ENCODE data around the gene ARRDC4. TPM values are rescaled to one million over a fixed set of nuclear protein-coding genes. Genes with fewer than 3 reads are reported as not detected.

ARRDC4 gene
- total RNA-seq, 1 donor from 2014 or later = 52.8 TPM

DNA sequence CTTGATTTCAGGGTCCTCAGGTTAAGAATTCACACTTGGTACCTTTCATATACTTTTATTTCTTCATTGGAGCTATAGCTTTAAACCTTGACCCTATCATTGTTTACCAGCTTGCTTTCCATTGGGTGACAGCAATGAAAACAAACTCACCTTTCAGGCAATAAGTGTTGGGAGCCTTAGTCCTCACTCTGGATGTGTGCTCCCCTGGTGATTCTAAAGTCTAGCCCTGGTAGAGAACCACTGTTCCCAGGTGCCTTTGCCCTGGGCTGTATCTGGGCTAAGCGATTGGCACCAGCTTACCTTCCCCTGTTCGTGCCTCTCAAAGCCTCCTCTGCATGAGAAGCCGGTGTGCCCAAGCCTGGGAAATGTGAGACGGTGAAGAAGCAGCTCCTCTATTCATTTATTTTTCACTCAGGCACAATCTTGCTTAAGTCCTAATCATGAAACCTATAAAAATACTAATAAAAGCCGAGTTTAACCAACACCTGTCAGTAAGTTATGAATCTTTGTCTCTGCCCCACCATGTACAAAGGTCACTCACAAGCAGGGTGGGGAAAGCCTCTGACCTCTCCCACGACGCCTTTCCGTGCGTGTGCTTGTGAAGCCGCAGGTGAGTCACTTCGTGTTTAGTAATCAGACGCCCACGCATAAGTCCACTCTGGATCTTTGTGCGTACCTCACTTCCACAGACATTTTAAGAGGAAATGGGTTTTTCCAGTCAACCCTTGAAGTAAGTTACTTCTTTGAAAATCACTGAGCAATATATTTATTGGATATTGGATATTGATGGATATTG, 12.8 kb upstream of the ARRDC4 start:
- DNase-seq (no peak), ATAC-seq (no peak)
- TF ChIP-seq, protein P1, sequence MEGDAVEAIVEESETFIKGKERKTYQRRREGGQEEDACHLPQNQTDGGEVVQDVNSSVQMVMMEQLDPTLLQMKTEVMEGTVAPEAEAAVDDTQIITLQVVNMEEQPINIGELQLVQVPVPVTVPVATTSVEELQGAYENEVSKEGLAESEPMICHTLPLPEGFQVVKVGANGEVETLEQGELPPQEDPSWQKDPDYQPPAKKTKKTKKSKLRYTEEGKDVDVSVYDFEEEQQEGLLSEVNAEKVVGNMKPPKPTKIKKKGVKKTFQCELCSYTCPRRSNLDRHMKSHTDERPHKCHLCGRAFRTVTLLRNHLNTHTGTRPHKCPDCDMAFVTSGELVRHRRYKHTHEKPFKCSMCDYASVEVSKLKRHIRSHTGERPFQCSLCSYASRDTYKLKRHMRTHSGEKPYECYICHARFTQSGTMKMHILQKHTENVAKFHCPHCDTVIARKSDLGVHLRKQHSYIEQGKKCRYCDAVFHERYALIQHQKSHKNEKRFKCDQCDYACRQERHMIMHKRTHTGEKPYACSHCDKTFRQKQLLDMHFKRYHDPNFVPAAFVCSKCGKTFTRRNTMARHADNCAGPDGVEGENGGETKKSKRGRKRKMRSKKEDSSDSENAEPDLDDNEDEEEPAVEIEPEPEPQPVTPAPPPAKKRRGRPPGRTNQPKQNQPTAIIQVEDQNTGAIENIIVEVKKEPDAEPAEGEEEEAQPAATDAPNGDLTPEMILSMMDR (IDR thresholded peaks at IDR 0.05) = no peak
- H3K36me3 ChIP-seq = no peaks in the 10 kb centered on the region
- H3K9me3 ChIP-seq = no peaks in the 10 kb centered on the region
- H3K27ac ChIP-seq = no peak overlapping the region
- no peak overlapping the region for H3K4me3 ChIP-seq
- H3K27me3 ChIP-seq (ENCODE audit: low read depth) = no peaks in the 10 kb centered on the region
- H3K4me1 ChIP-seq = no peaks in the 10 kb centered on the region
- intact Hi-C loops (cut with DNase I) = no loop called here

DNA sequence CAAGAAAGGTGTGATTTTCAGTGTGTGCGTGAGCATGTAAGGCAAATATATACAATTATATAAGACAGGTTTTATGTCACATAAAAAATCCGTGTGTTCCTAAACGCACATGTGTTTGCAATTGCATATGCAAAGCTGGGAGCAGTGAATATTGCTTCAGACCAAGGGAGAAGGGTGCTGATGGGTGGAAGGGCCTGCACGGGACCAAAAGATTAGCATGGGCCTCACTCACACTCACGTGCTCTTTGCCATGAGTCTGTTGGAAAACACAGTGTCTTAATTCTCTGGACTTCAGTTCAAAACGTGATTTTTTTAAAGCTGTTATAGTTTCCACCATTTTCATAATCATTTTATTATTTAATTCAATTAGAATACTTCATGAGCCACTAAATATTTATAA, 7.2 kb upstream of the ARRDC4 start:
- DNase-seq (no peak), ATAC-seq (no peak)
- intact Hi-C loops (cut with DNase I) = no loop called here
- no peak overlapping the region for H3K4me3 ChIP-seq
- TF ChIP-seq, protein P1 (IDR thresholded peaks at IDR 0.05) = no peak
- H3K27ac ChIP-seq = no peak overlapping the region
- no peaks in the 10 kb centered on the region for H3K9me3 ChIP-seq
- no peaks in the 10 kb centered on the region for H3K36me3 ChIP-seq
- H3K27me3 ChIP-seq (ENCODE audit: low read depth) = no peaks in the 10 kb centered on the region
- H3K4me1 ChIP-seq = no peaks in the 10 kb centered on the region

DNA sequence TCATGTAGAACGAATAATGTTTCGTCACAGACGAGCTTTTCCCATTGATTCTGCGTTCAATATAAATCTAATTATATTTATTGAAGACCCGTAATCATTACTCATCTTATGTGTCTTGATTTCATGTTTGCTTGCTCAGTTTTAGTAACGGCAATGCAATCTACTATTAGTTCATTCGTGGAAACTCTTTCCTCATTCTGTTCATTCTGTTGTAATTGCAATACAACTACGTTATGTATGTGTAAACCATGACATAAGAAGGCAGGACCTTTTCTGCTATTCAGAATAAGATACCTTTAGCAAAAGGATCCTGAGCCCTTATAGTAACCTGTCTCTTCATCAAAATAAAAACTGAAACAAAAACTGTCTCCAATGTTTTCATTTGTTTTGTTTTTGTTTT, 6.8 kb upstream of the ARRDC4 start:
- no peaks in the 10 kb centered on the region for H3K27me3 ChIP-seq (ENCODE audit: low read depth)
- intact Hi-C loops (cut with DNase I) = no loop called here
- TF ChIP-seq, protein P1 (IDR thresholded peaks at IDR 0.05) = no peak
- H3K4me3 ChIP-seq = no peak overlapping the region
- H3K4me1 ChIP-seq = no peaks in the 10 kb centered on the region
- no peak for DNase-seq
- ATAC-seq = no peak
- H3K9me3 ChIP-seq = no peaks in the 10 kb centered on the region
- no peak overlapping the region for H3K27ac ChIP-seq
- no peaks in the 10 kb centered on the region for H3K36me3 ChIP-seq

DNA sequence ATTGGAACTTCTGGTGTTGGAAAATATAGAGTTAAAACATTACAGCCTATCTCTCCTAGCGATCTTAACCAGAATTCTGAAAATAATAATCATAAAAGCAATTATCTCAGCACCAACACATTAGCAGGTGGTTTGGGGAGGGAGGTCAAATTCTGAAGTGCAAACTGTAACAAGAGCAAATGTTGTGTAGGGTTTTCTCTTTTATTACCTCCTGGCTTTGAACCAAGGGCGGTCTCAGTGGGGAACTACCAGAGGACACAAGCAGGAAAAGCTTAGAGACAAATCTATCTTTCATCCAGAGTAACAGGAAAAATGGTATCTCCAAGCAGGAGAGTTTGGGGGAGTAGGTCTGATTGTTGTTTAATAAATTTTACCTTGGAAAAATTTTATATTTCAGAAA, 5.5 kb upstream of the ARRDC4 start:
- TF ChIP-seq, protein P1 (IDR thresholded peaks at IDR 0.05) = no peak
- Histone ChIP-seq H3K27ac (no peak overlapping the region), H3K4me3 (no peak overlapping the region), H3K36me3 (no peaks in the 10 kb centered on the region), H3K4me1 (peaks cover 5% of the 10 kb centered on the region), H3K27me3 (ENCODE audit: low read depth) (no peaks in the 10 kb centered on the region), H3K9me3 (no peaks in the 10 kb centered on the region)
- intact Hi-C loops (cut with DNase I) = no loop called here
- DNase-seq = no peak
- ATAC-seq = no peak

DNA sequence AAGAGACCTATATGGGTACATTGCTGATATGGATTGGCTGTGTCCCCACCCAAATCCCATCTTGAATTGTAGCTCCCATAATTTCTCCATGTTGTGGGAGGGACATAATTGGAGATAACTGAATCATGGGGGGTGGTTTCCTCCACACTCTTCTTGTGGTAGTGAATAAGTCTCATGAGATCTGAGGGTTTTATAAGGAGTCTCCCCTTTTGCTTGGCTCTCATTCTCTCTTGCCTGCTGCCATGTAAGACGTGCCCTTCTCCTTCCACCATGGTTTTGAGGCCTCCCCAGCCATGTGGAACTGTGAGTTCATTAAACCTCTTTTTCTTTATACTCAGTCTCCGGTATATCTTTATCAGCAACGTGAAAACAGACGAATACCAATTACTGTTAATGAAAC, 5.0 kb upstream of the ARRDC4 start:
- no peaks in the 10 kb centered on the region for H3K36me3 ChIP-seq
- no peaks in the 10 kb centered on the region for H3K27me3 ChIP-seq (ENCODE audit: low read depth)
- intact Hi-C loops (cut with DNase I) = no loop called here
- H3K9me3 ChIP-seq = no peaks in the 10 kb centered on the region
- no peak overlapping the region for H3K27ac ChIP-seq
- no peak overlapping the region for H3K4me3 ChIP-seq
- DNase-seq (no peak), ATAC-seq (no peak)
- TF ChIP-seq, protein P1 (IDR thresholded peaks at IDR 0.05) = no peak
- peaks cover 5% of the 10 kb centered on the region for H3K4me1 ChIP-seq

Data from lower lobe of right lung (tissue), 2 donors.